ENCODE results near the gene CNTNAP2. TPM values are rescaled to one million over a fixed set of nuclear protein-coding genes. Genes with fewer than 3 reads are reported as not detected.

The CNTNAP2 gene
- total and polyA plus RNA-seq, 2 of the 8 experiments (the other 6 are each of a cell fraction or from before 2014, with no cell fraction given) = 27.9 to 71.0 TPM

DNA sequence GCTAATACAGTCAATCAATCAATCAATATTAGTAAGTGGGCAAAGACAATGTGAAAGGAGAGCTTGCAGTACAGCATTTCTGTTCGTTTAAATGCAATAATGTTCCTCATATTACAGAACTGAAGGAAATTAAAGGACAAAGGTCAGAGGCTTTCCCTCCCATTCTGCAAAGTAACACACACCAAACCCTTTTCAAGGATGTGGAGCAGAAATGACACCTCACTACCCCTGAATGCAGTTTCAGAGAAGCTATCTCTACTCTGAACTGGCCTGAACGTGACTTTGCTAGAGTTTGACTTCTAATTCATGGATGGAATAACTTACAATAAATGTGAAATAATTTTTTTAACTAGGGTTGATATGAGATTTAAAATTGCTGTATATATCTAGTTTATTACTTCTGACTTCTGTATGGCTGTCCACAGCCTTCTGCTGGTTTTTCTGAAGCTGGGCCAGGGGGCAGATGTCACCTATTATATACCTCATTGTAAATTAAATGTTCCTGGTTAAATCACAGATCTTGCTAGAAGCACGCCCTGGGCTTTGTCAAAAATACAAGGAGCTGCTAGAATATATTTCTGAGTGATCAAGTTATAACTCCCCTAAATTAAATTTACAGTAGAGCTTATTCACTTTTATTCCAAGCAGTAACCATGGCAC lies 2317.1 kb downstream of the CNTNAP2 start:
- H2BK120ac ChIP-seq (replicated peaks; ENCODE audit: low read depth, low read length) = no peak overlapping the region
- no peaks in the 10 kb centered on the region for H3K9me3 ChIP-seq (ENCODE audit: insufficient read depth in 2 of 2, low read depth in 1 of 2, low read length in 1 of 2)
- H3K23ac ChIP-seq (ENCODE audit: insufficient read length) = no peak overlapping the region
- WGBS, 2 experiments (ENCODE audit: extremely low coverage in 1 of 2, insufficient coverage in 1 of 2, insufficient read length in 1 of 2, insufficient replicate concordance in 2 of 2, low coverage in 1 of 2, low lambda C conversion rate in 2 of 2, missing lambda C conversion rate in 1 of 2) = 82% methylated on average over 3 of the region's 3 CpGs; no CpG with 5 or more reads in 1 of the 2 experiments
- no peak overlapping the region for H2BK5ac ChIP-seq (ENCODE audit: low read depth, low read length)
- FAIRE-seq (no peak), DNase-seq (ENCODE audit: low read depth in 1 of 2, low spot score in 2 of 2) (no peak)
- no peak overlapping the region for H3K9ac ChIP-seq (replicated peaks in 1 of 4; ENCODE audit: extremely low read depth in 1 of 4, low read depth in 3 of 4, low read length in 3 of 4)
- H3K4me1 ChIP-seq (replicated peaks in 1 of 4; ENCODE audit: control insufficient read depth in 3 of 4, insufficient read depth in 4 of 4, low read length in 3 of 4) = no peaks in the 10 kb centered on the region; a peak in 1 of 7 replicates
- no peak overlapping the region for H3K4ac ChIP-seq (replicated peaks; ENCODE audit: insufficient read length, low read depth, low read length)
- H3K79me1 ChIP-seq (ENCODE audit: low read depth, low read length) = no peaks in the 10 kb centered on the region
- H3K18ac ChIP-seq (ENCODE audit: extremely low read depth, low read length) = no peak overlapping the region
- no peak overlapping the region for H4K91ac ChIP-seq (replicated peaks; ENCODE audit: insufficient read length, low read length)
- no peaks in the 10 kb centered on the region for H3K79me2 ChIP-seq (ENCODE audit: control insufficient read depth in 1 of 2, insufficient read depth in 2 of 2, low read length in 2 of 2)
- no peak overlapping the region for H2AFZ ChIP-seq (ENCODE audit: low read length)
- H3K23me2 ChIP-seq (ENCODE audit: low read depth, low read length) = no peaks in the 10 kb centered on the region
- POLR2A ChIA-PET (ENCODE audit: partially characterized antibody) = no interaction called here
- no peaks in the 10 kb centered on the region for H3K36me3 ChIP-seq (ENCODE audit: control insufficient read depth in 2 of 4, insufficient read depth in 4 of 4, low read length in 3 of 4)
- no peak overlapping the region for H2AK5ac ChIP-seq (ENCODE audit: low read depth, low read length)
- H2BK20ac ChIP-seq (ENCODE audit: low read length) = no peak overlapping the region
- H3K4me3 ChIP-seq (ENCODE audit: extremely low read depth in 1 of 4, insufficient read depth in 2 of 4, low read depth in 3 of 4, low read length in 4 of 4) = no peak overlapping the region
- no peak overlapping the region for H4K8ac ChIP-seq (ENCODE audit: extremely low read depth, insufficient read depth, low read length)
- H3K4me2 ChIP-seq (ENCODE audit: insufficient read depth in 1 of 2, low read depth in 2 of 2, low read length in 2 of 2) = no peak overlapping the region
- TF ChIP-seq POLR2AphosphoS5 (IDR thresholded peaks at IDR 0.05; ENCODE audit: low read depth, low read length) = no peak
- no peak for TF ChIP-seq BACH1 (IDR thresholded peaks at IDR 0.05; ENCODE audit: low read length)
- no peak for TF ChIP-seq EGR1 (IDR thresholded peaks at IDR 0.05; ENCODE audit: borderline replicate concordance, low read depth, low read length)
- no peak for TF ChIP-seq GTF2F1 (IDR thresholded peaks at IDR 0.05; ENCODE audit: borderline replicate concordance, low read depth, low read length)
- H3K27ac ChIP-seq (ENCODE audit: low read depth, low read length) = no peak overlapping the region
- no peaks in the 10 kb centered on the region for H3K27me3 ChIP-seq (replicated peaks in 1 of 4; ENCODE audit: control insufficient read depth in 3 of 4, extremely low read depth in 1 of 4, insufficient read depth in 3 of 4, low read length in 3 of 4)
- CTCF ChIA-PET (ENCODE audit: partially characterized antibody) = interaction anchor here (0.7 to 1.7 kb wide), 4 partner anchors 14 to 291 kb away, joined by 3 to 4 read pairs (median 3); no protein-coding TSS in a partner anchor
- H3K56ac ChIP-seq (replicated peaks; ENCODE audit: insufficient read length, low read depth, low read length) = no peak overlapping the region
- no peak overlapping the region for H4K5ac ChIP-seq (ENCODE audit: insufficient read length, low read depth, low read length)
- no peak overlapping the region for H3K14ac ChIP-seq (ENCODE audit: insufficient read length)
- no peak overlapping the region for H2BK15ac ChIP-seq (ENCODE audit: low read length)
- H2BK12ac ChIP-seq (ENCODE audit: low read depth, low read length) = no peak overlapping the region
- H4K20me1 ChIP-seq (replicated peaks in 1 of 2; ENCODE audit: control insufficient read depth in 1 of 2, insufficient read depth in 2 of 2, low read length in 2 of 2) = no peaks in the 10 kb centered on the region
